Mesenteric fat pad (tissue), 1 donor: Measurements from ENCODE around the gene TNXB. TPM values are rescaled to one million over a fixed set of nuclear protein-coding genes. Genes with fewer than 3 reads are reported as not detected.
"Not testable (repeated sequence)": the region's sequence is repeated elsewhere in the genome, so short reads cannot be mapped to it uniquely, and the experiment has no call there.

Source experiments
- DNase-seq: peaks from one replicate; pipeline ENCODE4 v3.0.0-alpha.2; 2020; ENCODE audit warnings: low spot score
- total RNA-seq: library from RNA; stranded (reverse); fragmentation: NEBNext Ultra II Directional; extraction: Animal tissue kit (Norgen Biotek cat#: 25700); gene quantifications from one replicate; pipeline ENCODE4 v1.2.1, GENCODE V29; 2021
- donor health status: DM: yes; HTN: yes; CAD: no.

TNXB gene
- total RNA-seq, 1 donor from 2014 or later, result 187 TPM

- not testable (repeated sequence) for DNase-seq
These were observed 41.6 kb downstream of the TNXB start for GRCh38 chr6:32067521-32067920.

- no peak for DNase-seq
These were observed 44.4 kb downstream of the TNXB start for GRCh38 chr6:32064706-32065105.

DNA sequence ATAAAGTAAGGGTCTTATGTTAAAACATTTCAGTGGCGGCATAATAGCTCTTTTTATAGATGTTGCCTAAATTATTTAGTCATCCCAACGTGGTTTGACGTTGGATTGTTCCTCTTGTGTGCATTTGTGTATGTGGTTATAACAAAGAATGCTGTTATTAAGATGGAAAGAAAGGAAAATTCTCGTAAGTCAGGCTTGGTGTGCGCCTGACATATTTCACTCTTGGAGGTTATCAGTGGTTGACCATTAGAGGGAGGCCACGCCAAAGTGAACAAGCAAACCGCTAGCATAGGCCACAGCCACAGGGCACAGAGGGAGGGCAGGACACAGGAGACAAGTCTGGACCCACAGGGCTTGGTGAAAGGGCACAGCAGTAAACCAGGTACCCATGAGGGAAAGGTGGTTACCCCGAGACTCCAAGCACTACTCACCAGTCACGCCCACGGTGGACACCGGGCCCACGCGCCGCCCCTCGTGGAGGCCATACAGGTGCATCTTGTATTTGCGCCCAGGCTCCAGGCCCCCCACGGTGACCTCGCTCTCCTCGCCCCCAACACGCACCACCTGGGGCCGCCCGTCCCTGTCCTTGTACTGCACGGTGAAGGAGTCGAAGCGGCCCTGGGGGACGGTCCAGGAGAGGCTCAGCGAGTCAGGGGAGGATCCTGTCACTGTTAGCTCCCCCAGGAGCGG, 48.0 kb downstream of the TNXB start:
- no peak for DNase-seq

DNA sequence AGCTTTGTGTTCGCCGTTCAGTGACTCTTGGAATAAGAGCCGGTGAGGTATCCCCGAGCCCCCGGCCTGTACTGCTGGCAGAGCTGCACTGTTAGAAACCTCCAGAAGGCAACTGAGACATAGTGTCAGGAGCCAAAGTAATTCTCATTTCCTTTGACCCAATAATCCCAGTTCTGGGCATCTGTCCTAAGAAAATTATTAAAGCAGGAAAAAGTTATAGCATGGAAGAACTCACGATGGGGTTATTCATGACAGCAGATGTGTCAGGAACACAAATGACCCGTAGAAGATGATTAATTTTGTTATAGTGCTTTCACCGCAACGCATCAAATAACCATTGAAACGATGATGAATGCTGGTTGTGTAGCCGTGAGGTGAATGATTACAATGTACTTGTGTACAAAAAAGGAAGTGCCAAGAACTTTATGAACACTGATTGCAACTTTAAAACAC, 50.6 kb downstream of the TNXB start:
- DNase-seq, result no peak

GRCh38 chr6:32057966-32058365, 51.2 kb downstream of the TNXB start:
- no peak for DNase-seq

GRCh38 chr6:32056254-32056653, 52.9 kb downstream of the TNXB start:
- DNase-seq, result no peak

DNA sequence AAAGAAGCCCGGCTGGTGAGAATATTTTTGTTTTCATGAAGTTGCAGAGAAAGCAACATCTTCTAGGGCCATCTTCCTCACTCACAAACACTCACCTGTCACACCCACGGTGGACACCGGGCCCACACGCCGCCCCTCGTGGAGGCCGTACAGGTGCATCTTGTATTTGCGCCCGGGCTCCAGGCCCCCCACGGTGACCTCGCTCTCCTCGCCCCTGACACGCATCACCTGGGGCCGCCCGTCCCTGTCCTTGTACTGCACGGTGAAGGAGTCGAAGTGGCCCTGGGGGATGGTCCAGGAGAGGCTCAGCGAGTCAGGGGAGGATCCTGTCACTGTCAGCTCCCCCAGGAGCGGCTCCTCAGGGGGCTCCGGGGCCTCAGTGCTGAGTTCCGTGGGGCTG, 53.4 kb downstream of the TNXB start:
- not testable (repeated sequence) for DNase-seq

DNA sequence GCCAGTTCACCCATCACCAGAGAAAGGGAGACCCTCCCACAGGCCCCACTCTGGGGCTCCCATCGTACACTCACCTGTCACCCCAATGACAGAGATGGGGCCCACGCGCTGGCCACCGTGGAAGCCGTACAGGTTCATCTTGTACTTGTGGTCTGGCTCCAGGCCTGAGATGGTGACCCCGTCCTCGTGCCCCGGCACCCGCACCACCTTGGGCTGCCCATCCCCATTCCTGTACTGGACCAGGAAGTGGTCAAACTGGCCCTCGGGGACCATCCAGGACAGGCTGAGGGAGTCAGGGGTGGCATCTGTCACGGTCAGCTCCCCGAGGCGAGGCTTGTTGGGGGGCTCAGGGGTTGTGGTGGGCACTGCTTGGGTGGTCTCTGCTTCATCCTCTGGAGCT, 55.8 kb downstream of the TNXB start:
- DNase-seq, result not testable (repeated sequence)

- DNase-seq, result not testable (repeated sequence)
These were observed 56.5 kb downstream of the TNXB start for GRCh38 chr6:32052626-32053025.

- no peak for DNase-seq
These were observed 58.6 kb downstream of the TNXB start for GRCh38 chr6:32050562-32050961.

DNA sequence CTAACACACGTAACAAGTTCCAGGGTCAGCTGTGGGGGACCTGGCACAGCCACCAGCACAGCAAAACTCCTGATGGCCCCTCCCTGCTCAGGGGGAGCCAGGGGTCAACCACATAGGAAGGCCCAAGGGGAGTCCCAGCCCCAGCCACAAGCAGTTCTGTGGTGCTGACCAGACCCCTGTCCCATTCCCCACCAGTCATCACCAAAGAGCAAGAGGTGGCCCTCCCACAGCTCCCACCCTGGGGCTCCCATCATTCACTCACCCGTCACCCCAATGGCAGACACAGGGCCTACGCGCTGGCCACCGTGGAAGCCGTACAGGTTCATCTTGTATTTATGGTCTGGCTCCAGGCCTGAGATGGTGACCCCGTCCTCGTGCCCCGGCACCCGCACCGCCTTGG, 59.4 kb downstream of the TNXB start:
- not testable (repeated sequence) for DNase-seq

DNA sequence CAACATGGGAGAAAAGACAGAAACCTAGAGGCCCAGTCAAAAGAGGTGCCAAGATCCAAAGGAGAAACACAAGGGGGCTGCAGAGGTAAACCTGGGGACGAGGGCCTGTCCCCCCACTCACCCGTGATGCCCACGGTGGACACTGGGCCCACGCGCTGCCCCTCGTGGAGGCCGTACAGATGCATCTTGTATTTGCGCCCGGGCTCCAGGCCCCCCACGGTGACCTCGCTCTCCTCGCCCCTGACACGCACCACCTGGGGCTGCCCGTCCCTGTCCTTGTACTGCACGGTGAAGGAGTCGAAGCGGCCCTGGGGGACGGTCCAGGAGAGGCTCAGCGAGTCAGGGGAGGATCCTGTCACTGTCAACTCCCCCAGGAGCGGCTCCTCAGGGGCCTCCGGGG, 60.0 kb downstream of the TNXB start:
- DNase-seq, result not testable (repeated sequence)

DNA sequence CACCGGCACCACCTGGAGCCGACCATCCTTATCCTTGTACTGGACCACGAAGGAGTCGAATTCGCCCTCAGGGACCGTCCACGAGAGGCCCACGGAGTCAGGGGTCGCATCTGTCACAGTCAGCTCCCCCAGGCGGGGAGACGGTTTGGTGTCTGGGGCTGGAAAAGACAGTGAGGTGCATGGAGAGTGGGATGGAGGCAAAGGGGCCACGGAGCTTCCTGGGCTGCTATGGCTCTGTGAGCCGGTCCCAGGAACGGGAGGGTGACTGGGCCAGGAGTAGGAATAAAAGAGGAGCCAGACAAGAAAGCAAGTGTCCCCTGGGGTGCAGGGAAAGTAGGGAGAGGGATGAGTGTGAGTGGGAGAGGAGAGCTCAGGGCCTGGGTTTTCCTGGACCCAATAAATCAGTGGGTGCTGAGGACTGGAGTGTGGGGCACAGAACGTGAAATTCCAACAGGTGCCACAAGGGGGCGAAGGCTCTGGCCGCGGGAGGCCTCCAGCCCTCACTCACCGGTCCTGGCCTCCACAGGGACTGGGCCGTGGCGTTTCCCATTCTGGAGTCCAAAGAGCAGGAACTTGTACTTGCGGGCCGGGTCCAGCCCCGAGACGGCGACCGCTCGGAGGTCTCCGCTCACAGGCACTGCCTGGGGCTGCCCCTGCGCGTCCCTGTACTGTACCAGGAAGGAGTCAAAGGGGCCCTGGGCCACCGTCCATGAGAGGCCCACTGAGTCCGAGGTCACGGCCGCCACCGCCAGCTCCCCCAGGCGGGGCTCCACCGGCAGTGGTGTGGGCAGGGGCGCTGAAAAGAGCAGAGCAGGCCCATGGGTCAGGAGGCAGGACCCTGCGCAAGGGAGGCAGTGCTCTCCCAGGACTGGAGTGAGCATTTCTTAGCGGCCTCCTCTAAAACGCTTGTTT, 61.0 kb downstream of the TNXB start:
- DNase-seq, result no peak

DNA sequence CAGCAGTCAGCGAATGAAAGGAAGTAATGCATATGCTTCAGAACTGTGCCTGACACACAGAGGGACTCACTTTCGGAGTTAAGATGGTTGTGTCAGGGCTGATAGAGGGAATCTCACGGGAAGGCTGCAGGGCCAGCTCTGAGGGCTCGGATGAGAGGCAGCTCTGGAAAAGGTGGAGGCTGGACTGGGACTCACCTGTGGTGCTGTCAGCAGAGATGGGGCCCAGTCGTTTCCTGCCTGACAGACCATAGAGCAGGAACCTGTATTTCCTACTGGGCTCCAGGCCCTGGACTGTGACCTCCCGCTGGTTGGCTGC, 61.6 kb downstream of the TNXB start:
- DNase-seq, result no peak

DNA sequence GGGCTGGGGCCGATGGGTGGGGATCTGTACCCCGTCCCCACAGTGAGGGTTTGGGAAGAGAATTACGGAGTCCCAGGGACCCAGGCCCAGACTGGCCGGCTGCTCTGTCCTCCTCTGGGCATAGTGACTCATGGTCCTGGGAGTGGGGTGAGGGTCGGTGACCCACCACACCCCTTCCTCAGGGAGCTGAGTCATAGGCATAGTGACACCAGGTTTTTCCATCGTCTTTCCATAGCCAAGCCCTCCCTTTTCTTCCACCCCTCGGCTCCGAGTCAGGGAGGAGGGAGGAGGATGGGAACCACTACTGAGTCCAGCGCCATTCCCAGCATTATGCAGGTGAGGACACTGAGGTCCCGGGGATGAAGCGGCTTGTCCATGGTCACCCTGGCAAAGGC, 62.1 kb downstream of the TNXB start:
- no peak for DNase-seq

GRCh38 chr6:32046450-32047083, 62.6 kb downstream of the TNXB start:
- no peak for DNase-seq

GRCh38 chr6:32045811-32046449, 63.2 kb downstream of the TNXB start:
- DNase-seq, result no peak

DNA sequence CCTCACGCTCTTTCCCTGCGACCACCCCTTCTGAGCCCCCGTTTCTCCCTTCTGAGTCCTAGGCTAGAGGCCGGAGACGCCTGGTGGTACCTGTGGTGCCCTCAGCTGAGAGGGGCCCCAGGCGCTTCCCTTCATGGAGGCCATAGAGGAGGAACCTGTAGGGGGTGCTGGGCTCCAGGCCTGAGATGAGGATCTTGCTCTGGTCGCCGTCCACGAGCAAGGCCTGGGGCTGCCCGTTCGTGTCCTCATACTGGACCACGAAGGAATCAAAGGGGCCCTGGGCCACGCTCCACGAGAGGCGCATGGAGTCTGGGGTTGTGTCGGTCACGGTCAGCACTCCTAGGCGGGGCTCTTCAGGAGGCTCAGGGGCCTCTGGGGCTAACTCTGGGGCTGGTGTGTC, 64.2 kb downstream of the TNXB start:
- DNase-seq, result not testable (repeated sequence)

DNA sequence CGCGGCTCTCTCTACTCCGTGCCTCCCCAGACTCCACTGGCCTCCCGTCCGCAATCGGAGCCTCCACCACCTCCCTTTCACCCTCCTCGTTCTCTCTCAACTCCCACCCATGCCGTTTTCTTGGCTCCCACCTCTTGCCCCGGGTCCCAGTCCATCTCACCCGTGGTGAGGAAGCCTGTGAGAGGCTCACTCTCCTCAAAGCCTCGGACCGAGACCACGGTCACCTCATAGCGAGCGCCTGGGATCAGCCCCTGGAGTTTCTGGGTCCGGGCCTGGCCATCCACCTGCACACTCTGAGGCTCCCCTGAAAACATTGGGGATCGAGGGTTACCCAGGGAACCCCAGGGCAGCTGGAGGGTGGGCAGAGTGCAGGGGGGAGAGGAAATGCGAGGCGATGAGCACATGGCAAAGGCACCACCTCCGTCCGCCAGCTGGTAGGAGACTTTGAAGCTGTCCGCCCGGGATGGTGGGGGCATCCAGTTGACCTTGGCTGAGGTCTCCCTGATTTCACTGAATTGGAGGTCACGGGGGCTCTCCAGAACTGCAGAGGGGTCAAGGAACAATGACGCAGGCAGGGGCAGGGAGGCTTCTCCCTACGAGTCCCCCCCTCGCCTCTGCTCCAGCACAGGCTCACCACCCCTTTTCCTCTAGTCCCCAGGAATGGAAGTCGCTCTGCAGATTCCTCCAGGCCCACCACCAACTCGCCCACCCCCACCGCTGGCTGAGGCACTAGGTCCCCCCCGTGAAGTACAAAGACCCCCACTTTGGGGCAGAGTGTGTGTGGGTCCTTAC, 65.4 kb downstream of the TNXB start:
- DNase-seq, result not testable (repeated sequence)

DNA sequence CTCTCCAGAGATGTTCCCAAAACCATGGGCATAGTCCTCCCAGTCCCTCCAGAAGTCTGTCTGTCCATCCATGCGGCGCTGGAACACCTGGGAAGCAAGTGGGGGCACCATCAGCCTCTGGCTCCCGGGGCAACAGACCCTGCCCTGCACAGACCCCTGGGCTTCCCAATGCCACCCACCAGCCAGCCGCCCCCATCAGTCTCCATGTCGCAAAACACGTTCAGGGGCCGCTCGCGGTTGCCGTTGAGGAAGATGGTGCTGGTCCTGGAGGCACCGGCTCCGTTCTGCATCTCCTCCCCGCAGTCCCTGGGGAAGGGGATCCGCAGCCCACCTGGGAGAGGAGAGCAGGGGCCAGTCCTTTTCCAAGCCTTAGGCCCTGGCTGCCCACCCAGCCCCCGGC, 66.9 kb downstream of the TNXB start:
- not testable (repeated sequence) for DNase-seq

DNA sequence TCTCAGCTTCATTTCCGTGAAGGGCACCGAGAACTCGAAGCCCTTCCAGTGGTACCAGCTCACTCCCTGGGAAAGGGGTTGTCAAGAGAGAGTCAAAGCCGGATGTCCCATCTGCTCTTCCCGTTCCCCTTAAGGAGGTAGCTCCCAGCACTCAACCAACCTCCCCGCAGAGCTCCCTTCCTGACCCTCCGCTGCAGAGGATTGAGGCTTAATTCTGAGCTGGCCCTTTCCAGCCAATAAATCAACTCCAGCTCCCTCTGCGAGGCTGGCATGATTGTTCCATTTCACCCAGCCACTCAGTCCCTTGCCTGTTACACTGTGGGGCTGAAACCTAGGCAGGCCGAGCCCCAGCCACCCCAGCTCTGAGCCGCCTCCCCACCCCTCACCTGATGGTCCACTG, 67.8 kb downstream of the TNXB start:
- DNase-seq, result not testable (repeated sequence)
